Adipose tissue (tissue), 3 donors: ENCODE measurements around the gene GALNTL6. TPM values are rescaled to one million over a fixed set of nuclear protein-coding genes. Genes with fewer than 3 reads are reported as not detected.

ENCODE experiments used
- H3K27ac ChIP-seq: one replicate; pipeline ENCODE4 v1.5.1; 2013; ENCODE audit warnings: low read depth, low read length
- whole genome bisulfite sequencing, 3 donors: extraction: QIAGEN DNeasy Blood & Tissue Kit; methylation state at CpG; one replicate each; pipeline ENCODE4 v1.1.7; 2013; 5-methylcytosine and 5-hydroxymethylcytosine counted together
- polyA plus RNA-seq, 3 donors: library from polyadenylated mRNA; stranded (reverse); fragments of 200-250 nt; gene quantifications; one replicate each; pipeline ENCODE4 v1.2.3, GENCODE V29; 2013
- donor health status: healthy with polysubstance abuse.
- donor health status: Bipolar disorder and iron deficiency.
- donor health status: healthy.

Gene GALNTL6
- polyA plus RNA-seq, 3 donors, result 0.01 to 0.56 (median 0.10) TPM

GRCh38 chr4:172256820-172257219 lies 443.6 kb downstream of the GALNTL6 start:
- 54 to 75% (median 58%) methylated on average over 1 of the region's 1 CpG for WGBS, 3 donors
- H3K27ac ChIP-seq, result no peak overlapping the region

DNA sequence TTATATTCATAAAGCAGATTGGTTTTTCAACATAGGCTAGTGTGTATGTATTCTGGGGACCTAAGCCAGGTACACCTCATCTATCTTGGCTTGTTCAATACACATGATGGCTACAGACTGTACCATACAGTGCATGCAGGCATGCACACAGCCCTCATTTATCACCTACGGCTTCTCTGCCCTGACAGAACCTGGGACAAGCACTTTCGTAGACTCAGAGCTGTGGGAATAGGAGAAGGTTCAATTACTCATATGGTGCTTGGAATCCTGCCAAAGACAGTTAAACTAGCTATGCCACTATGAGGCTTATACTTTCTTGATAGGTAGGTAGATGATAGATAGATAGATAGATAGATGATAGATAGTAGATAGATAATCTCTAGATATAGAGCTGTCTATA lies 457.2 kb downstream of the GALNTL6 start:
- WGBS, 3 donors, result 27 to 61% (median 54%) methylated on average over 2 of the region's 2 CpGs
- no peak overlapping the region for H3K27ac ChIP-seq

- H3K27ac ChIP-seq, result no peak overlapping the region
Observed at GRCh38 chr4:172287117-172287516, 473.9 kb downstream of the GALNTL6 start.

- 81 to 97% (median 90%) methylated on average over 1 of the region's 1 CpG for WGBS, 3 donors
- no peak overlapping the region for H3K27ac ChIP-seq
Observed at GRCh38 chr4:172305698-172306097, 492.5 kb downstream of the GALNTL6 start.

- H3K27ac ChIP-seq, result no peak overlapping the region
- 88 to 93% (median 88%) methylated on average over 2 of the region's 2 CpGs for WGBS, 3 donors
Observed at GRCh38 chr4:172308078-172308477, 494.9 kb downstream of the GALNTL6 start.

DNA sequence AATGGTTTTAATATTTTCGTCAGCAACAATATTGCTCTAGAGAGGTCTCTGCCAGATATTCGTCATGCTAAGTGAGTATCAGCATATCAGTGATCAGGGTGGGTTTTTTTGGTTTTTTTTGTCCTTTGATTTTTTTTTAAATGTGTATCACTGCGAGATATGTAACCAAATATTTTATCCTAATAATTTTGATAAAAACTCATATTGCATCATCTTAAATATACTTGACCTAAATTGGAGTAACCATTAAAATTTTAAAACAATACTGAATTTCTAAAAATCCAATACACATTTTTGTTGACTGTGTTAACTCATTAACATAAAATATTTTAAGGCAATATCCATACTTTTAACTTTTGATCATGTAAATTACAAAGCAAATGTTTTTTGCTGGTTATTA lies 498.5 kb downstream of the GALNTL6 start:
- H3K27ac ChIP-seq, result no peak overlapping the region
- WGBS, 3 donors, result 74 to 85% (median 79%) methylated on average over 3 of the region's 3 CpGs

DNA sequence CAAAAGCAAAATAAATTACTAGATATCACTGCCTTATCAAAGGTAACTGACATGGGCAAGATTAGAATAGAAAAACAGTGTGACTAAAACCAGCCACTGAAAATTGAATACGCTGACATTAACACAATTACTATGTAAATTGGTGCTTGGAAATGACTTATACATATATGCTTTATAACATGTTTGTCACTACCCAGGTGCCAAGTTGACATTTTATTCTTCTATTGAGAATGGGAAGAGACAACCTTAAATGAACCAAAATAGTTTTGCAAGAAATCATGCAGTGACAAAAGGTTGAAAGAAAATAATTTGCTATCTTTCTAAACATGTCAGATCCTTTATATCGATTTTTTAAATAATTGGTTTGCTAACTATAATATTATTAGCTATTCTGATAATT lies 510.1 kb downstream of the GALNTL6 start:
- no peak overlapping the region for H3K27ac ChIP-seq
- WGBS, 3 donors, result 41 to 78% (median 67%) methylated on average over 2 of the region's 2 CpGs

- WGBS, 3 donors, result 39 to 53% (median 46%) methylated on average over 5 of the region's 5 CpGs
- no peak overlapping the region for H3K27ac ChIP-seq
Observed at GRCh38 chr4:172344308-172344938, 531.2 kb downstream of the GALNTL6 start.

DNA sequence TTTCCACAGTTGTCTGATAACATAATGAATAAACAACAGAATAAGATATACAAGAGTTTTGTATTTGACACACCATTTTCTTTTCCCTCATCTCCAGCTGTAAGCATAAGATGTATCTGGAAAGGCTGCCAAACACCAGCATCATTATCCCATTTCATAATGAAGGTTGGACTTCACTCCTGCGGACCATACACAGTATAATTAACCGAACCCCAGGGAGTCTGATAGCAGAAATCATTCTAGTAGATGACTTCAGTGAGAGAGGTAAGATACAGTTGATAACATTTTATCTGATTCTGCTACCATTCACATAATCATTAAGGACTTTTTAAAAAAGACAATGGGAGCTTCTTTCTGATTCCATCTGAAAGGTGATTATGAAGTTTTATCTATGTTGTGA lies 535.2 kb downstream of the GALNTL6 start:
- 74 to 82% (median 80%) methylated on average over 2 of the region's 2 CpGs for WGBS, 3 donors
- no peak overlapping the region for H3K27ac ChIP-seq

DNA sequence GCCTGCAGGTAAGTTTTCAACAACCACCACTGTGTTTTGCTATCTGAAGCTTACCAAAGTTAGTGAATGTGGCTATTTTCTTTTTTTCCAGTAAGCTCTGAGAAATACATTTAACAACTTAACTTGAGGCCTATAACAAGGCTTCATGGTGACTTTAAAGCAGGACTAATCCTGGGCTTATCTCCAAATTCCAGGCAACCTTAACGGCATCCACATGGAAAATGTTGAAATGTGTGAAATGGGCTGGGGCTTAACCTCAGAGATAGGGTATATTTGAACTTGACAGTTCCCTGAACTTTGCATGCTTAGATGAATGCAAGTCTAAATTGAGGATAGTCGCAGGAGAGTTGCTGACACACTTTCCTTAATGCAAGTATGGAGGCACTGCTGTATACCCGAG lies 539.2 kb downstream of the GALNTL6 start:
- WGBS, 3 donors, result 49 to 59% (median 57%) methylated on average over 3 of the region's 3 CpGs
- H3K27ac ChIP-seq, result no peak overlapping the region

DNA sequence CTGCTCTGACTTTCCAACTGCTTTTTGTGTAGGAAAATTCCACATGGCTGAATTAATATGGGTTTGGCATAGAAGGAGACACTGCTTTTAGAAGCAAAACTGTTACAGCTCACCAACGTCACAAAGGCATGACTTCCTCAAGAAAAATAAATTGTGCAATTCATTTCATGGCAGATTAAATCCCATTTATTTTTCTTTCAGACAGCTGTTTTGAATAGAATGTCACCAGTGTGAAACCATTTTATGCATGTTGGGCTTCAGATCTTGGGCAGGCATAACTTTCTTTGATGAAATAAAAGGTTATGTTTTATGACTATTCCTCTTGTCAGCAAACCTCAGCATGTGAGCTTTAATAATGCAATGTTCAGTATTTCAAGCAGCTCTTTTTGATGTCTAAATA lies 542.8 kb downstream of the GALNTL6 start:
- H3K27ac ChIP-seq, result no peak overlapping the region
- 26 to 39% (median 30%) methylated on average over 1 of the region's 1 CpG for WGBS, 3 donors

- WGBS, 3 donors, result 69 to 83% (median 80%) methylated on average over 3 of the region's 3 CpGs
Observed at GRCh38 chr4:172357006-172357540, 543.9 kb downstream of the GALNTL6 start.

DNA sequence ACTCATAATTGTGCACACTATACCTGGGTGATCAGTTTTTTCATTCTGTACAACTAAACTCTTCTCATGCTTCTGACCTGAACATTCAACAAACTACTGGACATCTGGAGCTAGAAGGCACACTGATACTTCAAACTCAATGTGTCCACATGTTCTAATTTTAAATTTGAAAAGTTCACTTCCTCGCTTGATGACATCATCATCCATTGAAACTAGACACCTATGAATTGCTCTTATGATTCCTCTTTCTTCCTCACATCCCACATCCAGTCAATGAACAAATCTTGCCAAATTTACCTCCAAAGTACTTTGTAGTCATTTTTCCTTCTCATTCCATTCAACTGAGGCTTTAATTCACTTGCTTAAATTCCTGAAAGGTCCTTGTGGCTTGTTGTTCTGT lies 549.4 kb downstream of the GALNTL6 start:
- no peak overlapping the region for H3K27ac ChIP-seq
- 73 to 80% (median 74%) methylated on average over 1 of the region's 1 CpG for WGBS, 3 donors

More at GRCh38 chr4:172357006-172357540, 543.9 kb downstream of the GALNTL6 start:
- no peak overlapping the region for H3K27ac ChIP-seq

DNA sequence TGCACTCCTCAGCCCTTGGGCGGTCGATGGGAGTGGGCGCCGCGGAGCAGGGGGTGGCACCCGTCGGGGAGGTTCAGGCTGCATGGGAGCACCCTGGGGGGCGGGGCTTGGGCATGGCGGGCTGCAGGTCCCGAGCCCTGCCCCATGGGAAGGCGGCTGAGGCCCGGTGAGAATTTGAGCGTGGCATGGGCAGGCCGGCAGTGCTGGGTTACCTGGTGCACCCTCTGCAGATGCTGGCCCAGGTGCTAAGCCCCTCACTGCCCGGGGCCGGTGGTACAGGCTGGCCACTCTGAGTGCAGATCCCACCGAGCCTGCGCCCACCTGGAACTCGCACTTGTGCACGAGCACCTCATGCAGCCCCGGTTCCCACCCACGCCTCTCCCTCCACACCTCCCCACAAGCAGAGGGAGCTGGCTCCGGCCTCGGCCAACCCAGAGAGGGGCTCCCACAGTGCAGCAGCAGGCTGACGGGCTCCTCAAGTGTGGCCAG lies 556.3 kb downstream of the GALNTL6 start:
- no peak overlapping the region for H3K27ac ChIP-seq
- 87 to 92% (median 90%) methylated on average over 25 of the region's 25 CpGs for WGBS, 3 donors

DNA sequence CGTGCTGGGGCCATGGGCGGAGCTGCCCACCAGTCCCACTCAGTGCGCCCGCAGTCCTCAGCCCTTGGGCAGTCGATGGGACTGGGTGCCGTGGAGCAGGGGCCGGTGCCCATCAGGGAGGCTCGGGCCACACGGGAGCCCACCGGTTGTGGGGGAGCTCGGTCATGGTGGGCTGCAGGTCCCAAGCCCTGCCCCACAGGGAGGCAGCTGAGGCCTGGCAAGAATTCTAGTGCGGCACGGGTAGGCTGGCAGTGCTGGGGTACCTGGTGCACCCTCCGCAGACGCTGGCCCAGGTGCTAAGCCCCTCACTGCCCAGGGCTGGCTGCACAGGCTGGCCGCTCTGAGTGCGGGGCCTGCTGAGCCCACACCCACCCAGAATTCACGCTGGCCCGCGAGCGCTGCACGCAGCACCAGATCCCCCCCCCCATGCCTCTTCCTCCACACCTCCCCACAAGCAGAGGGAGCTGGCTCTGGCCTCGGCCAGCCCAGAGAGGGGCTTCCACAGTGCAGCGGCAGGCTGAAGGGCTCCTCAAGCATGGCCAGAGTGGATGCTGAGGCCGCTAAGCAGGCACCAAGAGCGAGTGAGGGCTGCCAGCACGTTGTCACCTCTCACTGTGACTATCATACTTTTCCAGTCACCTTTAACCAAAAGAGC lies 564.4 kb downstream of the GALNTL6 start:
- no peak overlapping the region for H3K27ac ChIP-seq
- WGBS, 3 donors, result 92 to 94% (median 92%) methylated on average over 27 of the region's 27 CpGs

DNA sequence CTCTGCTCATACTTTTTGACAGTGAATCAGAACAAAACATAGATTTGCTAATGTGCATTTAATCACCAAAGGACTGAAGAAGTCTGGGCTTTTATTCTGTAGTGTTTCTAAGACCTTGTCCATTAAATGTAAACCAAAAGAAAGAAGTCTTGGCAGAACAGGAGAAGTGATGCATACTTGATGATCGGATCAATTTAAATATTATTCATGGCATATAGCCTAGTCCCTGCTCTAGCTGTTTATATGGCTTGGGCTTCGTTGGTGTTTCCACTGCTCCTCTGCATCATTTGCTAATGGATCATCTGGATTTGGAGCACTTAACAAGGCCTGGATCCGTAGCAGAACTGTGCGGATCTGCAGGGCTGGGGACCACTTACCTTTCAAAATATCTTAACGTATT lies 566.6 kb downstream of the GALNTL6 start:
- WGBS, 3 donors, result 75 to 82% (median 79%) methylated on average over 5 of the region's 5 CpGs
- no peak overlapping the region for H3K27ac ChIP-seq

DNA sequence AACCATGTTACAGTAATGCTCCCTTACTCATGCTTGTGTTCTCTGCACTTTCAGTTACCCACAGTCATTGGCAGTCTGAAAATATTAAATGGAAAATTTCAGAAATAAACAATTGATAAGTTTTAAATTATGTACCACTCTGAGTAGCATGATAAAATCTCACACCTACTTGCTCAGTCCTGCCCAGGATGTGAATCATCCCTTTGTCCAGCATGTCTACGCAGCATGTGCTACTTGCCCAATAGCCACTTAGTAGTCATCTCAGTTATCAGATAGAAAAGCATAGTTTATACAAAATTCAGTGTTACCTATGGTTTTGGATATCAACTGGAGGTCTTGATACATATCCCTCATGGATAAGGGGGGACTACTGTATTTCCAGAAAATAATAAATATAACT lies 577.1 kb downstream of the GALNTL6 start:
- no peak overlapping the region for H3K27ac ChIP-seq
- 77 to 81% (median 81%) methylated on average over 1 of the region's 1 CpG for WGBS, 3 donors

DNA sequence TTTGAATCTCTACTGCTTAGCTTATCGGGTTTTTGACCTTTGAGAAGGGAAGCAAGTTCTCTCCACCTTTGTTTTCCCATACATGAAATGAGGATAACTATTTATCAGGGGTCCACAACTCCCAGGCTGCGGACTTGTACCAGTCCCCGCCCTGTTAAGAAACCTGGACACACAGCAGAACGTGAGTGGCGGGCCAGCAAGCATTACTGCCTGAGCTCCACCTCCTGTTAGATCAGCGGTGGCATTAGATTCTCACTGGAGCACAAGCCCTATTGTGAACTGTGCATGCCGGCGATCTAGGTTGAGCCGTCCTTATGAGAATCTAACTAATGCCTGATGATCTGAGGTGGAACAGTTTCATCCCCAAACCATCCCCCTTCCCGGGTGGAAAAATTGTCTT lies 579.5 kb downstream of the GALNTL6 start:
- WGBS, 3 donors, result 85 to 89% (median 88%) methylated on average over 10 of the region's 10 CpGs
- no peak overlapping the region for H3K27ac ChIP-seq

DNA sequence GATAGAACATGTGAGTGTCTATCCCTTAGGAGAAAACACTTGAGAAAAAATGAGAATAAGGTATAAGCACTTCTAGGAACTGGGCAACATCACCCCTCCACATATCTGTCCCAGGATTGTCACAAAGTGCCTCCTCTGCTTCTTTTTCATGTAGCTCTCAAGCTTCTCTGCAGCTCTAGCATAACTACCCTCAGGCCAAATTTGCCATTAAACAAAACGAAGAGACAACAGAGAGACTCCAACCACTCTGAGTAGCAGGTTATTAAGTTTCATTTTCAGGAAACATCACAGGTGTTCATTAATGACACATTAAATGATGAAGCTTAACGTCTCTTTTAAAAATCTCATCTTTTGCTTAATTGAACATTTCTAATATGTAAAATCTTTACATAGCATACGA lies 580.0 kb downstream of the GALNTL6 start:
- WGBS, 3 donors, result 57 to 72% (median 68%) methylated on average over 3 of the region's 3 CpGs
- H3K27ac ChIP-seq, result no peak overlapping the region

- H3K27ac ChIP-seq, result no peak overlapping the region
- WGBS, 3 donors, result 80 to 85% (median 80%) methylated on average over 3 of the region's 3 CpGs
Observed at GRCh38 chr4:172404676-172405075, 591.5 kb downstream of the GALNTL6 start.
